ENCODE measurements around the gene POMT1. TPM values are rescaled to one million over a fixed set of nuclear protein-coding genes. Genes with fewer than 3 reads are reported as not detected.

POMT1 gene
- total RNA-seq, 1 donor, result 24.2 TPM

DNA sequence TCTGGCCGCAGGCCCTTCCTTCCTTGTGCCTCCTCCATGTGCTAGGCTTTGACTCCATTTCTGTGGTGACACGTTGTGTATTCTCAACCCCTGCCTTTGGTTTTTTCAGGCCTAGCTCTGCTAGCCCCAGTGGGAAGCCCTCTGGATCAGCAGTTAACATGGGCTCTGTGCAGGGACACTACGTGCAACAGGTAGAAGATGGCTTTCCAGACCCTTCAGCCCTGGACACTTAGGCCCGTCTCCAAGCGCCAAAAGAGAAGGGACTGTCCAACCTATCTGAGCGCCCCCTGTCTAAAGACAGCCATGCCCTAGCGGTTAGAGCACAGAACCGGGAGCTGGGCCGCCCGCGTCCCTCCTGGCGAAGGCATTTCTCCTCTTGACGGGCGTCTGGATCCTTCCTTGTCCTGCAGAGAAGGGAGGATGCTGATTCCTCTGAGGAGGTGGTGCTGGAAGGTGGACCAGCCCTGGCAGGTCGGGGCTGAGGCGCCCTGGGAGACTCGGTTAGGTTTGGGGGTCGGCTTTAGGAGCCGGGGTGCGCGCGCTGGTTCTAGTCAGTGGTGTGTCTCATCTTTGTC is 8.3 kb upstream of the POMT1 start:
- no peak for DNase-seq (ENCODE audit: low read depth)
- H3K4me3 ChIP-seq (ENCODE audit: low read depth, low read length), result no peak overlapping the region
- TF ChIP-seq, protein P1, sequence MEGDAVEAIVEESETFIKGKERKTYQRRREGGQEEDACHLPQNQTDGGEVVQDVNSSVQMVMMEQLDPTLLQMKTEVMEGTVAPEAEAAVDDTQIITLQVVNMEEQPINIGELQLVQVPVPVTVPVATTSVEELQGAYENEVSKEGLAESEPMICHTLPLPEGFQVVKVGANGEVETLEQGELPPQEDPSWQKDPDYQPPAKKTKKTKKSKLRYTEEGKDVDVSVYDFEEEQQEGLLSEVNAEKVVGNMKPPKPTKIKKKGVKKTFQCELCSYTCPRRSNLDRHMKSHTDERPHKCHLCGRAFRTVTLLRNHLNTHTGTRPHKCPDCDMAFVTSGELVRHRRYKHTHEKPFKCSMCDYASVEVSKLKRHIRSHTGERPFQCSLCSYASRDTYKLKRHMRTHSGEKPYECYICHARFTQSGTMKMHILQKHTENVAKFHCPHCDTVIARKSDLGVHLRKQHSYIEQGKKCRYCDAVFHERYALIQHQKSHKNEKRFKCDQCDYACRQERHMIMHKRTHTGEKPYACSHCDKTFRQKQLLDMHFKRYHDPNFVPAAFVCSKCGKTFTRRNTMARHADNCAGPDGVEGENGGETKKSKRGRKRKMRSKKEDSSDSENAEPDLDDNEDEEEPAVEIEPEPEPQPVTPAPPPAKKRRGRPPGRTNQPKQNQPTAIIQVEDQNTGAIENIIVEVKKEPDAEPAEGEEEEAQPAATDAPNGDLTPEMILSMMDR (IDR thresholded peaks at IDR 0.05; ENCODE audit: insufficient read depth, low read length), result no peak

GRCh38 chr9:131495785-131496184 is 6.9 kb upstream of the POMT1 start:
- no peak overlapping the region for H3K4me3 ChIP-seq (ENCODE audit: low read depth, low read length)
- no peak for DNase-seq (ENCODE audit: low read depth)
- TF ChIP-seq, protein P1 (IDR thresholded peaks at IDR 0.05; ENCODE audit: insufficient read depth, low read length), result no peak

DNA sequence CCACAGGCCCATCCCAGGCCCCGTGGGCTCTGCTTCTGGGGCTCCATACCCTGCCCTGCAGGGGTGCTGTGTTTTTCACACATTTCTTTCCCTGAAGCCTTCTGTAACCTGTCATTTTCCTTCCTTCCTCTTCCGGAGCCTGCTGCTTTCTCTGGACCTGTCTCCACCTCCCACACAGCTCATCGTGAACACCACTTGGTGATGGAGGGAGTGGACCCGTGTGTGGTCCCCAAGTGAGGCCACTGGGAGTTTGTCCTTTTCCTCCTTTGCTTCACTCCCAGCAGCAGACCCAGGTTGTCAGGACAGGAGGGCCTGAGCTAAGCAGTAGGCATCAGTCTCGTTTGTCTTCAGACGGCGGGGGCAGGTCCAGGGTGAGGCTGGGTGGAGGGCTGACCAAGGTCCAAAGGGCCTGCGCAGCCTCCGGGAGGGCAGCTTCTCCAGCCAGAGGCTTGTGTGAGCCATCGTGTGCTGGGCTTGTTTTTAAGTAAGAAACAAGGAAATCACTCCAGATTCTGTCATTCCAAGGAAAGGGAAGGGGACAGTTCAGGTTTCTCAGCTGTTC is 5.8 kb upstream of the POMT1 start:
- no peak for DNase-seq (ENCODE audit: low read depth)
- no peak overlapping the region for H3K4me3 ChIP-seq (ENCODE audit: low read depth, low read length)
- TF ChIP-seq, protein P1 (IDR thresholded peaks at IDR 0.05; ENCODE audit: insufficient read depth, low read length), result no peak

DNA sequence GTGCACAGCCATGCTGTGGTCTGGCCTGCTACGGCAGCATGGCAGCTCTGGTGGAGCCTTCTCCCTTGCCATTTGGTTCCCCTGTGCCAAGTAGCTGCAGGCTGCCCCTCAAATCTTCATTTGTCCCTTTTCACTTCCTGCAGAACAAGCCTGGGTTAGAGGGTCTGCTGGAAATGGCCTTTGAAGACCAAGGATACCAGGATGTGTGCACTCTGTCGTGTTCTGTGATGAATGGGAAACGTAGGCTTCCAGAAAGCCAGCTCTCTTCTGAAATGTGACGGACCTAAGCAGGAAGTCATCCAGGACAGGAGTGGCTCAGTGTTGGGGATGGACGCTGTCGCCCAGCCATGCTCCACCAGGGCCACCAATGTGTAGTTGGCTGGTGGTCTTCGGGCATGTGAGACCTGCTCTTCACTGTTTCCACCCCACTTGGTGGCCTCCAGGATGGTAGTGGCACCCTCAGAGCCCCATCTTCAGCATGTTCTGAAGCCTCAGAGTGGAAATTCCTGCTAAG is 3.4 kb upstream of the POMT1 start:
- TF ChIP-seq, protein P1 (IDR thresholded peaks at IDR 0.05; ENCODE audit: insufficient read depth, low read length), result no peak
- H3K4me3 ChIP-seq (ENCODE audit: low read depth, low read length), result no peak overlapping the region
- DNase-seq (ENCODE audit: low read depth), result no peak

- H3K4me3 ChIP-seq (ENCODE audit: low read depth, low read length), result no peak overlapping the region
- DNase-seq (ENCODE audit: low read depth), result no peak
- TF ChIP-seq, protein P1 (IDR thresholded peaks at IDR 0.05; ENCODE audit: insufficient read depth, low read length), result no peak
Measured at GRCh38 chr9:131500377-131500776, 2.3 kb upstream of the POMT1 start.

- DNase-seq (ENCODE audit: low read depth), result peak; percentile 22
- TF ChIP-seq, protein P1 (IDR thresholded peaks at IDR 0.05; ENCODE audit: insufficient read depth, low read length), result no peak
- no peak overlapping the region for H3K4me3 ChIP-seq (ENCODE audit: low read depth, low read length)
Measured at GRCh38 chr9:131500939-131501541, 1.7 kb upstream of the POMT1 start.
